Suppressor macrophage treated with lipopolysaccharide for 1 hour (primary cell): ENCODE results near the gene PRSS50.

Experiments used
- DNase-seq, 3 donors: peaks; one replicate each; pipeline ENCODE4 v3.0.0-alpha.2; 2020 to 2022

Gene PRSS50

GRCh38 chr3:46690798-46691197 lies 26.9 kb downstream of the PRSS50 start:
- no peak for DNase-seq

- DNase-seq, result no peak
These were observed 32.2 kb downstream of the PRSS50 start for GRCh38 chr3:46685446-46685845.

GRCh38 chr3:46684891-46685290 lies 32.8 kb downstream of the PRSS50 start:
- DNase-seq, result peak; percentile 65 to 74 (median 68)

GRCh38 chr3:46682974-46683373 lies 34.7 kb downstream of the PRSS50 start:
- DNase-seq, result no peak

- DNase-seq, result peak; percentile 72 to 80 (median 76)
These were observed 35.7 kb downstream of the PRSS50 start for GRCh38 chr3:46681856-46682540.

GRCh38 chr3:46681387-46681786 lies 36.3 kb downstream of the PRSS50 start:
- no peak for DNase-seq

- no peak for DNase-seq
These were observed 37.3 kb downstream of the PRSS50 start for GRCh38 chr3:46680298-46680826.

- DNase-seq, result no peak
These were observed 38.0 kb downstream of the PRSS50 start for GRCh38 chr3:46679681-46680080.

GRCh38 chr3:46678280-46678679 lies 39.4 kb downstream of the PRSS50 start:
- no peak for DNase-seq

GRCh38 chr3:46677411-46677726 lies 40.3 kb downstream of the PRSS50 start:
- peak in 2 of 3 donors; percentile 15 to 50 for DNase-seq

- DNase-seq, result no peak
These were observed 40.9 kb downstream of the PRSS50 start for GRCh38 chr3:46676601-46677410.

- DNase-seq, result no peak
These were observed 41.7 kb downstream of the PRSS50 start for GRCh38 chr3:46675843-46676567.

- DNase-seq, result no peak
These were observed 42.2 kb downstream of the PRSS50 start for GRCh38 chr3:46675426-46675825.

- peak in 2 of 3 donors; percentile 22 to 23 for DNase-seq
These were observed 43.4 kb downstream of the PRSS50 start for GRCh38 chr3:46674031-46674845.

GRCh38 chr3:46673151-46674030 lies 44.3 kb downstream of the PRSS50 start:
- DNase-seq, result no peak

- DNase-seq, result no peak
These were observed 45.3 kb downstream of the PRSS50 start for GRCh38 chr3:46672349-46672695.

- DNase-seq, result no peak
These were observed 45.9 kb downstream of the PRSS50 start for GRCh38 chr3:46671541-46672348.

- DNase-seq, result no peak
These were observed 46.7 kb downstream of the PRSS50 start for GRCh38 chr3:46670891-46671427.

- DNase-seq, result no peak
These were observed 47.4 kb downstream of the PRSS50 start for GRCh38 chr3:46670000-46670890.
